AML-193 (cell line): Measurements from ENCODE around the gene ERBIN.
"Not testable (repeated sequence)": the region's sequence is repeated elsewhere in the genome, so short reads cannot be mapped to it uniquely, and the experiment has no call there.

Experiments used
- DNase-seq, 2 experiments: peaks; one replicate each; lab custom pipeline; 2025; lab: John Stamatoyannopoulos, UW

The ERBIN gene

GRCh38 chr5:65916066-65916465, 10.3 kb upstream of the ERBIN start:
- no peak for DNase-seq

- no peak for DNase-seq
These were observed 9.7 kb upstream of the ERBIN start for GRCh38 chr5:65916636-65917035.

GRCh38 chr5:65919773-65920172, 6.6 kb upstream of the ERBIN start:
- no peak for DNase-seq

- no peak for DNase-seq
These were observed 3.0 kb upstream of the ERBIN start for GRCh38 chr5:65923339-65923738.

- DNase-seq, result no peak
These were observed 1.9 kb upstream of the ERBIN start for GRCh38 chr5:65924366-65925043.

- DNase-seq, result peak; percentile 84 to 89
These were observed 1.3 kb upstream of the ERBIN start for GRCh38 chr5:65925044-65925600.

- peak; percentile 51 to 58 for DNase-seq
These were observed 637 bp upstream of the ERBIN start for GRCh38 chr5:65925601-65926275.

- DNase-seq, result peak in 1 of 2 experiments; percentile 30
These were observed 518 bp downstream of the ERBIN start for GRCh38 chr5:65926893-65927292.

- DNase-seq, result peak in 1 of 2 experiments; percentile 14
These were observed 1.3 kb downstream of the ERBIN start for GRCh38 chr5:65927503-65928321.

- DNase-seq, result no peak
These were observed 2.0 kb downstream of the ERBIN start for GRCh38 chr5:65928322-65928752.

GRCh38 chr5:65928860-65929259, 2.5 kb downstream of the ERBIN start:
- DNase-seq, result no peak

- no peak for DNase-seq
These were observed 6.3 kb downstream of the ERBIN start for GRCh38 chr5:65932676-65933075.

- no peak for DNase-seq
These were observed 6.9 kb downstream of the ERBIN start for GRCh38 chr5:65933295-65933694.

GRCh38 chr5:65938256-65938655, 11.9 kb downstream of the ERBIN start:
- no peak for DNase-seq

GRCh38 chr5:65943771-65944170, 17.4 kb downstream of the ERBIN start:
- DNase-seq, result no peak

- DNase-seq, result no peak
These were observed 19.9 kb downstream of the ERBIN start for GRCh38 chr5:65946198-65946745.

GRCh38 chr5:65948115-65948747, 21.9 kb downstream of the ERBIN start:
- DNase-seq, result no peak

- DNase-seq, result no peak
These were observed 25.0 kb downstream of the ERBIN start for GRCh38 chr5:65951330-65951729.

- DNase-seq, result no peak
These were observed 25.9 kb downstream of the ERBIN start for GRCh38 chr5:65952259-65952658.

GRCh38 chr5:65954200-65954599, 27.8 kb downstream of the ERBIN start:
- no peak for DNase-seq

- no peak for DNase-seq
These were observed 29.4 kb downstream of the ERBIN start for GRCh38 chr5:65955746-65956145.

- not testable (repeated sequence) for DNase-seq
These were observed 31.3 kb downstream of the ERBIN start for GRCh38 chr5:65957703-65958102.
